ENCODE data around the gene NTNG1.
"Not testable (repeated sequence)": the region's sequence is repeated elsewhere in the genome, so short reads cannot be mapped to it uniquely, and the experiment has no call there.

NTNG1 gene

DNA sequence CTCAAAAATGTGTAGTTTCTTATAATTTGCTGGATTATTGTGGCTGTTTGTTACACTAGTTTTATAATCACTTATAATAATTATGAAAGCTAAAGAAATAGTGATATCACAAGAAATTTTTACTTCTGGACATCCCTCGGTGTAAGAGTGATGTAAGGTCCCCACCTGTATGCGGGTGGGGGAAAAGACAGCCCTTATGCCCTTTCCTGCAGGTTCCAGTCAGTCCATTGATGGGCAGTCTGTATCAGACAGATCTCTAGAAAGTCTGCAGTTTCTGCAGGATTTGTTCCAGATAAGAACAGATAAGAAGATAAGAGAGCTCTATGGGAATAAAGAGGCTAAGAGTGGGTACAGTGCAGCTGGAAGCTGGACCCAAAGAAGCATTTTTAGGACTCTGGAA is 89.3 kb downstream of the NTNG1 start:
- no peaks in the 10 kb centered on the region for H3K9me3 ChIP-seq (ENCODE audit: control insufficient read depth, low read length)

DNA sequence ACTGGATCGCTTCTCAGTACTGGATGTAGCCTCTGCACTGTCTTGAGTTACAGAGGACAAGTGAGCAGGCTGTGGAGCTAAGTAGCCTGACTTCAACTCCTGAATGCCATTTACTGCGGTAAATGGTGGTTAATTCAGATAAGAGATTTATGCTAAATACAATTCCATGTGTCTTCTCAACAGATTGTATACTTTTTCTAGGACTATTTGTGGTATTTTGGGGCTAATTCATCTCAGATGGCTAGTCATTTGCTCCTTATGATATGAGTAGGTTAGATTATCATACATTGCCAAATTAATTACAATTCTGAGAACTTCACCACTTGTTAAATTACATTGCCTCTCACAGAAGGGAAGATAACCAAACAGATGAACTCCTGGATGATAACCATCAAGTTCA is 90.5 kb downstream of the NTNG1 start:
- no peaks in the 10 kb centered on the region for H3K9me3 ChIP-seq (ENCODE audit: control insufficient read depth, low read length)
- H3K36me3 ChIP-seq (ENCODE audit: control insufficient read depth, insufficient read depth, low read length): no peaks in the 10 kb centered on the region
- H3K4me1 ChIP-seq: no peaks in the 10 kb centered on the region
- no peaks in the 10 kb centered on the region for H3K27me3 ChIP-seq (ENCODE audit: control insufficient read depth, insufficient read depth, low read length)
- no peak overlapping the region for H2AFZ ChIP-seq
- no peak overlapping the region for H3K4me3 ChIP-seq (ENCODE audit: low read depth, low read length)
- H3K27ac ChIP-seq: no peak overlapping the region
- TF ChIP-seq, protein P1, sequence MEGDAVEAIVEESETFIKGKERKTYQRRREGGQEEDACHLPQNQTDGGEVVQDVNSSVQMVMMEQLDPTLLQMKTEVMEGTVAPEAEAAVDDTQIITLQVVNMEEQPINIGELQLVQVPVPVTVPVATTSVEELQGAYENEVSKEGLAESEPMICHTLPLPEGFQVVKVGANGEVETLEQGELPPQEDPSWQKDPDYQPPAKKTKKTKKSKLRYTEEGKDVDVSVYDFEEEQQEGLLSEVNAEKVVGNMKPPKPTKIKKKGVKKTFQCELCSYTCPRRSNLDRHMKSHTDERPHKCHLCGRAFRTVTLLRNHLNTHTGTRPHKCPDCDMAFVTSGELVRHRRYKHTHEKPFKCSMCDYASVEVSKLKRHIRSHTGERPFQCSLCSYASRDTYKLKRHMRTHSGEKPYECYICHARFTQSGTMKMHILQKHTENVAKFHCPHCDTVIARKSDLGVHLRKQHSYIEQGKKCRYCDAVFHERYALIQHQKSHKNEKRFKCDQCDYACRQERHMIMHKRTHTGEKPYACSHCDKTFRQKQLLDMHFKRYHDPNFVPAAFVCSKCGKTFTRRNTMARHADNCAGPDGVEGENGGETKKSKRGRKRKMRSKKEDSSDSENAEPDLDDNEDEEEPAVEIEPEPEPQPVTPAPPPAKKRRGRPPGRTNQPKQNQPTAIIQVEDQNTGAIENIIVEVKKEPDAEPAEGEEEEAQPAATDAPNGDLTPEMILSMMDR (IDR thresholded peaks at IDR 0.05): no peak
- no peak overlapping the region for H3K4me2 ChIP-seq (ENCODE audit: low read length)
- no peaks in the 10 kb centered on the region for H3K79me2 ChIP-seq
- H3K9ac ChIP-seq: no peak overlapping the region

More for the DNA sequence above, 89.3 kb downstream of the NTNG1 start:
- H3K4me2 ChIP-seq (ENCODE audit: low read length): no peak overlapping the region
- no peak overlapping the region for H2AFZ ChIP-seq
- H3K79me2 ChIP-seq: no peaks in the 10 kb centered on the region
- H3K27me3 ChIP-seq (ENCODE audit: control insufficient read depth, insufficient read depth, low read length): no peaks in the 10 kb centered on the region
- H3K27ac ChIP-seq: no peak overlapping the region
- no peaks in the 10 kb centered on the region for H3K36me3 ChIP-seq (ENCODE audit: control insufficient read depth, insufficient read depth, low read length)
- H3K9ac ChIP-seq: no peak overlapping the region
- H3K4me1 ChIP-seq: no peaks in the 10 kb centered on the region
- TF ChIP-seq, protein P1 (IDR thresholded peaks at IDR 0.05): no peak
- no peak overlapping the region for H3K4me3 ChIP-seq (ENCODE audit: low read depth, low read length)

DNA sequence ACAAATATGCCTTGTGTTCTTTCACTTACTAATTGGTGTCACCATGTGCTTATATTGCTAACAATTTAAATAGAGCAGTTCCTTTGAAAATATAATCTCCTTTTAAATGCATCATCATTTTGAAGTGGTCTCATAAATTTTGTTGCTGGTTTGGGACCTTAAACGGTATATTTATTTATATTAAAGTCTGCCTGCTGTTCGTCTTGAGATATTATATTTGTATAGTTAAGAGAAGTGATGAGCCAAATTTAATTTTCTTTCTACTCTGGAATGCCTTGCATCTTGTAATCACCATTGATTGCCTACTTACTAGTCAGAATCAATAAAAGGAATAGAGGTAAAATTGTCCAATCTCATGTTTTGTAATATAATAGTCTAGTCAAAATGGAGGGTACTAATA is 91.6 kb downstream of the NTNG1 start:
- no peak overlapping the region for H3K9ac ChIP-seq
- H3K36me3 ChIP-seq (ENCODE audit: control insufficient read depth, insufficient read depth, low read length): no peaks in the 10 kb centered on the region
- no peaks in the 10 kb centered on the region for H3K27me3 ChIP-seq (ENCODE audit: control insufficient read depth, insufficient read depth, low read length)
- H3K9me3 ChIP-seq (ENCODE audit: control insufficient read depth, low read length): no peaks in the 10 kb centered on the region
- H3K4me2 ChIP-seq (ENCODE audit: low read length): no peak overlapping the region
- no peaks in the 10 kb centered on the region for H3K4me1 ChIP-seq
- no peak overlapping the region for H2AFZ ChIP-seq
- no peak overlapping the region for H3K4me3 ChIP-seq (ENCODE audit: low read depth, low read length)
- no peaks in the 10 kb centered on the region for H3K79me2 ChIP-seq
- TF ChIP-seq, protein P1 (IDR thresholded peaks at IDR 0.05): no peak
- H3K27ac ChIP-seq: no peak overlapping the region

DNA sequence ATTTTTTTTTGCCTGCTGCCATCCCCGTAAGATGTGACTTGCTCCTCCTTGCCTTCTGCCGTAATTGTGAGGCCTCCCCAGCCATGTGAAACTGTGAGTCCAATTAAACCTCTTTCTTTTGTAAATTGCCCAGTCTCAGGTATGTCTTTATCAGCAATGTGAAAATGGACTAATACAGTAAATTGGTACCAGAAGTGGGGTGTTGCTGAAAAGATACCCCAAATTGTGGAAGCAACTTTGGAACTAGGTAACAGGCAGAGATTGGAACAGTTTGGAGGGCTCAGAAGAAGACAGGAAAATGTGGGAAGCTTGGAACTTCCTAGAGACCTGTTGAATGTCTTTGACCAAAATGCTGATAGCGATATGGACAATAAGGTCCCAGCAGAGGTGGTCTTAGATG is 95.9 kb downstream of the NTNG1 start:
- not testable (repeated sequence) for H3K9me3 ChIP-seq (ENCODE audit: control insufficient read depth, low read length); H3K27me3 ChIP-seq (ENCODE audit: control insufficient read depth, insufficient read depth, low read length); H3K4me2 ChIP-seq (ENCODE audit: low read length); H3K36me3 ChIP-seq (ENCODE audit: control insufficient read depth, insufficient read depth, low read length); H3K27ac ChIP-seq; H3K9ac ChIP-seq; H3K4me3 ChIP-seq (ENCODE audit: low read depth, low read length); H3K79me2 ChIP-seq; H3K4me1 ChIP-seq; H2AFZ ChIP-seq

DNA sequence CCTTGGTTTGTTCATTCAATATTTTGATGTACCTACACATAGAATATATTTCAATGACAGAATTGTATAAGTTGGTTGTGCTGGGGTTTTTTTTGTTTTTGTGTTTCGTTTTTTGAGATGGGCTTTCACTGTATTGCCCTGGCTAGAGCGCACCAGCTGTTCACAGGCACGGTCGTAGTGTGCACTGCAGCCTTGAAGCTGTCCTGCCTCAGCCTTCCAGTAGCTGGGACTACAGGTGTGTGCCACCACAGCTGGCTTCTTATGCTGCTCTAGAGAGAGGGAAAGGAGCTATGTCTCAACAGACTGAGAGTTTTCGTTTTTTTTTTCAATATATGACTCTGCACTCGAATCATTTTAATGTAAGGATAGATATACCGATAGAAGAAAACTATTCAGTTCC is 102.6 kb downstream of the NTNG1 start:
- Histone ChIP-seq H3K4me3 (ENCODE audit: low read depth, low read length) (no peak overlapping the region), H3K9ac (no peak overlapping the region), H3K27ac (no peak overlapping the region), H3K4me2 (ENCODE audit: low read length) (no peak overlapping the region), H3K4me1 (no peaks in the 10 kb centered on the region), H3K79me2 (no peaks in the 10 kb centered on the region), H3K27me3 (ENCODE audit: control insufficient read depth, insufficient read depth, low read length) (no peaks in the 10 kb centered on the region), H3K36me3 (ENCODE audit: control insufficient read depth, insufficient read depth, low read length) (no peaks in the 10 kb centered on the region), H2AFZ (no peak overlapping the region), H3K9me3 (ENCODE audit: control insufficient read depth, low read length) (no peaks in the 10 kb centered on the region)
- TF ChIP-seq, protein P1 (IDR thresholded peaks at IDR 0.05): no peak
